Peyer's patch (tissue), 4 donors: Measurements from ENCODE around the gene ZNF577. TPM values are rescaled to one million over a fixed set of nuclear protein-coding genes. Genes with fewer than 3 reads are reported as not detected.

Source experiments
- DNase-seq, 3 donors: peaks; one replicate each; pipeline ENCODE4 v3.0.0-alpha.2; 2017 to 2019
- H3K27ac ChIP-seq, 4 donors: fragments of 200-600 bp; sonication (generic); one replicate each; pipeline ENCODE4 v1.5.1; 2016 to 2019
- H3K27me3 ChIP-seq, 2 donors: fragments of 200-600 bp; sonication (generic); one replicate each; pipeline ENCODE4 v1.5.1; 2019
- H3K36me3 ChIP-seq, 3 donors: fragments of 200-600 bp; sonication (generic); one replicate each; pipeline ENCODE4 v1.5.1; 2016 to 2019
- H3K4me1 ChIP-seq, 4 donors: fragments of 200-600 bp; sonication (generic); one replicate each; pipeline ENCODE4 v1.5.1; 2016 to 2019
- H3K4me3 ChIP-seq, 4 donors: fragments of 200-600 bp; sonication (generic); 1 replicate in 3 of 4; 2 replicates in 1 of 4; pipeline ENCODE4 v1.5.1; 2016 to 2019; ENCODE audit warnings: mild to moderate bottlenecking in 1 of 4
- H3K9me3 ChIP-seq, 4 donors: fragments of 200-600 bp; sonication (generic); one replicate each; pipeline ENCODE4 v1.5.1; 2016 to 2019; ENCODE audit warnings: mild to moderate bottlenecking in 1 of 4
- POLR2A ChIP-seq, 2 donors: fragments of 450-650 bp; IDR thresholded peaks; one replicate each; pipeline ENCODE4 v1.5.1; 2017; ENCODE audit warnings: antibody characterized with exemption in 2 of 2, mild to moderate bottlenecking in 2 of 2, moderate library complexity in 2 of 2
- total RNA-seq, 4 donors: library from RNA; depleted of rRNA; stranded (reverse); fragments of >200 nt; gene quantifications; one replicate each; pipeline ENCODE4 v1.1.0, GENCODE V29; 2016
- TF ChIP-seq, protein P1 (sequence below), 6 experiments: fragments of 450-650 bp in 4 of 6; fragments of 200-600 bp in 2 of 6; sonication (generic) in 1 of 6; IDR thresholded peaks; one replicate each; pipeline ENCODE4 v1.5.1; 2017 to 2019; ENCODE audit warnings: antibody characterized with exemption in 6 of 6, mild to moderate bottlenecking in 3 of 6, moderate library complexity in 1 of 6

ZNF577 gene
- total RNA-seq, 4 donors from 2014 or later = 10.7 to 66.8 (median 26.1) TPM

GRCh38 chr19:51837145-51837544 lies 50.6 kb downstream of the ZNF577 start:
- no peak overlapping the region for H3K4me3 ChIP-seq
- no peaks in the 10 kb centered on the region for H3K27me3 ChIP-seq
- H3K9me3 ChIP-seq = no peaks in the 10 kb centered on the region
- no peak overlapping the region for H3K27ac ChIP-seq
- DNase-seq = no peak
- TF ChIP-seq, protein P1, sequence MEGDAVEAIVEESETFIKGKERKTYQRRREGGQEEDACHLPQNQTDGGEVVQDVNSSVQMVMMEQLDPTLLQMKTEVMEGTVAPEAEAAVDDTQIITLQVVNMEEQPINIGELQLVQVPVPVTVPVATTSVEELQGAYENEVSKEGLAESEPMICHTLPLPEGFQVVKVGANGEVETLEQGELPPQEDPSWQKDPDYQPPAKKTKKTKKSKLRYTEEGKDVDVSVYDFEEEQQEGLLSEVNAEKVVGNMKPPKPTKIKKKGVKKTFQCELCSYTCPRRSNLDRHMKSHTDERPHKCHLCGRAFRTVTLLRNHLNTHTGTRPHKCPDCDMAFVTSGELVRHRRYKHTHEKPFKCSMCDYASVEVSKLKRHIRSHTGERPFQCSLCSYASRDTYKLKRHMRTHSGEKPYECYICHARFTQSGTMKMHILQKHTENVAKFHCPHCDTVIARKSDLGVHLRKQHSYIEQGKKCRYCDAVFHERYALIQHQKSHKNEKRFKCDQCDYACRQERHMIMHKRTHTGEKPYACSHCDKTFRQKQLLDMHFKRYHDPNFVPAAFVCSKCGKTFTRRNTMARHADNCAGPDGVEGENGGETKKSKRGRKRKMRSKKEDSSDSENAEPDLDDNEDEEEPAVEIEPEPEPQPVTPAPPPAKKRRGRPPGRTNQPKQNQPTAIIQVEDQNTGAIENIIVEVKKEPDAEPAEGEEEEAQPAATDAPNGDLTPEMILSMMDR (IDR thresholded peaks at IDR 0.05) = no peak
- no peak for TF ChIP-seq POLR2A (IDR thresholded peaks at IDR 0.05)
- no peaks in the 10 kb centered on the region for H3K4me1 ChIP-seq
- H3K36me3 ChIP-seq = no peaks in the 10 kb centered on the region

DNA sequence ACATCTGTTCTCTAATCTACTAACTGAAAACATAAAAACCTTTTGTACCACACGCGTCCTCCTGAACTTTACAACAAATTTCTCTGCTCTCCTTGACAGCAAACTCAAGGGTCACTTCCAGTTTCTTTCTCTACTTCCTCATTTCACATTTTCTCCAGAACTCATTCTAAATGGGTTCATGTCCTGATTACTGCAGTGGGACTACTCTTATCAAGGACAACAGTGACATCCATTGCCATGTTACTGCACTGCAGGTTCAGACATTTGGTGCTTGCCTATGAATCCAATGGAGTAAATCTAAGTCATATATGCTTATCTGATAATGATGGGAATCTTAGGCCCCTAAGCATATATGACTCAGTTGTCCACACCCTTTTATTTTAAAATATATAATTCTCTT lies 57.5 kb downstream of the ZNF577 start:
- Histone ChIP-seq H3K9me3 (no peaks in the 10 kb centered on the region), H3K27me3 (no peaks in the 10 kb centered on the region), H3K4me3 (no peak overlapping the region), H3K27ac (no peak overlapping the region), H3K4me1 (no peaks in the 10 kb centered on the region), H3K36me3 (no peaks in the 10 kb centered on the region)
- TF ChIP-seq, protein P1 (IDR thresholded peaks at IDR 0.05) = peak in 3 of 6 experiments; percentile 11 to 33 (median 31)
- no peak for TF ChIP-seq POLR2A (IDR thresholded peaks at IDR 0.05)
- DNase-seq = no peak

- TF ChIP-seq POLR2A (IDR thresholded peaks at IDR 0.05) = no peak
- TF ChIP-seq, protein P1 (IDR thresholded peaks at IDR 0.05) = no peak
Measured at GRCh38 chr19:51824281-51825005, 63.3 kb downstream of the ZNF577 start.

GRCh38 chr19:51822946-51823345 lies 64.8 kb downstream of the ZNF577 start:
- Histone ChIP-seq H3K27ac (no peak overlapping the region), H3K36me3 (no peaks in the 10 kb centered on the region), H3K4me1 (no peaks in the 10 kb centered on the region), H3K4me3 (no peak overlapping the region), H3K9me3 (no peaks in the 10 kb centered on the region), H3K27me3 (no peaks in the 10 kb centered on the region)
- no peak for DNase-seq
- TF ChIP-seq, protein P1 (IDR thresholded peaks at IDR 0.05) = no peak
- no peak for TF ChIP-seq POLR2A (IDR thresholded peaks at IDR 0.05)

More at GRCh38 chr19:51824281-51825005, 63.3 kb downstream of the ZNF577 start:
- Histone ChIP-seq H3K27ac (no peak overlapping the region), H3K4me3 (no peak overlapping the region), H3K27me3 (no peaks in the 10 kb centered on the region), H3K36me3 (no peaks in the 10 kb centered on the region), H3K4me1 (no peaks in the 10 kb centered on the region), H3K9me3 (no peaks in the 10 kb centered on the region)
- no peak for DNase-seq

DNA sequence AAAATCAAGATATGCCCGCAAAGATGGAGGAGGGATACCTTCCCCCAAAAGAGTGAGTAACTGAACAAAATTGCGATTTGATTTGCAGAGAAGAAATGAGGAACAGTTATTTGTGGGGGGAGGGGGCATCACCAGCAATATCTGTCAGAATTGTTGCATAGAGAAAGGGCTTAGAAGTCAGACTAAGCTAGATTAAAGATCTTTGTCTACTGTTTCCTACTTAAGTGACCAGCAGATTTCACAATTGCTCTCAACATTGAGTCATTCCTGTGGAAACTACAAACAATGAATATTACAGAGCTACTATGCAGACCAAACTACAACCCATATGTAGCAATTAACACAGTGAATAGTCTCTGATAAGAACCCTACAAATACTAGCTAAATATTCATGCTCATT lies 65.4 kb downstream of the ZNF577 start:
- no peak overlapping the region for H3K4me3 ChIP-seq
- H3K36me3 ChIP-seq = no peaks in the 10 kb centered on the region
- no peak for DNase-seq
- H3K27me3 ChIP-seq = no peaks in the 10 kb centered on the region
- no peak for TF ChIP-seq POLR2A (IDR thresholded peaks at IDR 0.05)
- TF ChIP-seq, protein P1 (IDR thresholded peaks at IDR 0.05) = no peak
- no peaks in the 10 kb centered on the region for H3K4me1 ChIP-seq
- H3K27ac ChIP-seq = no peak overlapping the region
- H3K9me3 ChIP-seq = no peaks in the 10 kb centered on the region
